Renal pelvis (tissue), 4 donors: ENCODE data around the gene SLC2A4RG. TPM values are rescaled to one million over a fixed set of nuclear protein-coding genes. Genes with fewer than 3 reads are reported as not detected.
"Not testable (repeated sequence)": the region's sequence is repeated elsewhere in the genome, so short reads cannot be mapped to it uniquely, and the experiment has no call there.

Experiments used
- DNase-seq: peaks from one replicate; pipeline ENCODE4 v3.0.0-alpha.2; 2013
- polyA plus RNA-seq, 3 donors: library from polyadenylated mRNA; unstranded; fragments of 120-200 nt; gene quantifications; one replicate each; pipeline ENCODE4 v1.2.1, GENCODE V29; 2013; ENCODE audit not compliant: insufficient read length in 3 of 3

The SLC2A4RG gene
- polyA plus RNA-seq, 3 donors = 107 to 147 (median 140) TPM

DNA sequence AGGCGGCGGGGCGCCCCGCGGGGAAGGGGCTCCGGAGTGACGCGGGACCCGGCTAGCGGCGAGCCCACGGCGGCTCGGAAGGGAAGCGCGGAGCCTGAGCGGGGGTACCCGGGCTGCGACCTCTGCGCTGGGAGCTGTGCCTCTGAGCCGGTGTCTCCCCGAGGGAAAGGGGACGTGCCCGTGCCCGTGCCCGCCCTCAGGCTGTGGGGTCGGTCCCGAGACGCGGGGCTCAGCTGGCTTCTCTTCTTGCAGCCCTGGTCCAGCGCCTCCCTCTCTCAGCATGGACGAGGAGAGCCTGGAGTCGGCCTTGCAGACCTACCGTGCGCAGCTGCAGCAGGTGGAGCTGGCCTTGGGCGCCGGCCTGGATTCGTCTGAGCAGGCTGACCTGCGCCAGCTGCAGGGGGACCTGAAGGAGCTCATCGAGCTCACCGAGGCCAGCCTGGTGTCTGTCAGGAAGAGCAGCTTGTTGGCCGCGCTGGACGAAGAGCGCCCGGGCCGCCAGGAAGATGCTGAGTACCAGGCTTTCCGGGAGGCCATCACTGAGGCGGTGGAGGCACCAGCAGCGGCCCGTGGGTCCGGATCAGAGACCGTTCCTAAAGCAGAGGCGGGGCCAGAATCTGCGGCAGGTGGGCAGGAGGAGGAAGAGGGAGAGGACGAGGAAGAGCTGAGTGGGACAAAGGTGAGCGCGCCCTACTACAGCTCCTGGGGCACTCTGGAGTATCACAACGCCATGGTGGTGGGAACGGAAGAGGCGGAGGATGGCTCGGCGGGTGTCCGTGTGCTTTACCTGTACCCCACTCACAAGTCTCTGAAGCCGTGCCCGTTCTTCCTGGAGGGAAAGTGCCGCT lies 31.1 kb upstream of the SLC2A4RG start:
- DNase-seq = no peak

DNA sequence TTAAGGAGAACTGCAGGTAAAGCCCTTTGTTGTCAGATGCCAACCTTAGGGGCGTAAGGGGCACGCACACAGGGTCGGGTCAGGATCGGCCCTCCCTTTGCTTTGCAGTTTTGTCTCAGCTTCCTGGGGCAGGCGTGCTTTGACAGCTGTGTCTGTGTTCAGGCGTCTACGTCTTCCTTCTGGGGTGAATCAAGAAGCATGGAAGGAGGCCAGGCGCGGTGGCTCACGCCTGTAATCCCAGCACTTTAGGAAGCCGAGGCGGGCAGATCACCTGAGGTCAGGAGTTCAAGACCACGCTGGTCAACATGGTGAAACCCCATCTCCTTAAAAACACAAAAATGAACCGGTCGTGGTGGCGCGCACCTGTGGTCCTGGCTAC lies 30.4 kb upstream of the SLC2A4RG start:
- no peak for DNase-seq

DNA sequence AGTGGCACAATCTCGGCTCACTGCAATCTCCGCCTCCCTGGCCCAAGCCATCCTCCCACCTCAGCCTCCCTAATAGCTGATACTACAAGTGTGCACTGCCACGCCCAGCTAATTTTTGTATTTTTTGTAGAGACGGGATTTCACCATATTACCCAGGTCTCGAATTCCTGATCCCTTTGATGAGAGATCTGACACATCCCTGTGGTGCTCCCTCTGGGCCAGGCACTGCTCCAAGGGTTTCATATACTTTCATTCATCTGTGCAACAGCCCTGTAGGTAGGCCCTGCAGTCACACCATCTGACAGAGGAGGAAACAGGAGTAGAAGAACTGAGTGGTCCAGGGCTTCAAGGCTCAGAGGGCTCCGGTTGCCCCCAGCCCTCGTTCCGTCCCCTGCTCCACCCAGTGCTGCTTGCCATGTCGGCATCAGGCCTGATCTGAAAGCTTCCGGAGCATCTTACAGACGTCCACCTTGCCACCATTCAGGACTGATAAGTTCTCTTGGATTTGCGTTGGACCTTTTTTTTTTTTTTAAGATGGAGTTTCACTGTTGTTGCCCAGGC lies 28.4 kb upstream of the SLC2A4RG start:
- DNase-seq = no peak

DNA sequence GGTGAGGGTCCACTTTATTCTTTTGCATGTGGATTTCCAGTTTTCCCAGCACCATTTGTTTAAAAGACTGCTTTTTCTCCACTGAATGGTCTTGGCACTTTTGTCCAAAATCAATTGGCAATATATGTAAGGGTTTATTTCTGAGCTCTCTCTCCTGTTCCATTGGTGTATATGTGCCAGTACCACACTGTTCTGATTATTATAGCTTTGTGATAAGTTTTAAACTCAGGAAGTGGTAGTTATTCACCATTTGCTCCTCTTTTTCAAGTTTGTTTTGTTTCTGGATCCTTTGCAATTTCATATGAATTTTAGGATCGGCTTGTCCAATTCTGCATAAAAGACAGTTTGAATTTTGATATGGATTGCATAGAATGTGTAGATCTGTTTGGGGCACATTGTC lies 27.4 kb upstream of the SLC2A4RG start:
- no peak for DNase-seq

DNA sequence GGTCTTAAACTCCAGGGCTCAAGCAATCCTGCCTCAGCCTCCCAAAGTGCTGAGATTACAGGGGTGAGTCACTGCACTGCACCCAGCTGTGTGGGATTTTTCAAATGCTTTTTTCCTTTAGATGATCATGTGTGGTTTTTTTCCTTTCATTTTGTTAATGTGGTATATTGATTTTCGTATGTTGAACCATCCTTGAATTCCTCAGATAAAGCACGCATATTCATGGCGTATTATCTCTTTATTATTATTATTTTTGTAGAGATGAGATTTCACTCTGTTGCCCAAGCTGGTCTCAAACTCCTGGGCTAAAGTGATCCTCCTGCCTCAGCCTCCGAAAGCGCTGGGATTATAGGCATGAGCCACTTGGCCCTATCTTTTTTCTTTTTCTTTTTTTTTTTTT lies 24.7 kb upstream of the SLC2A4RG start:
- no peak for DNase-seq

DNA sequence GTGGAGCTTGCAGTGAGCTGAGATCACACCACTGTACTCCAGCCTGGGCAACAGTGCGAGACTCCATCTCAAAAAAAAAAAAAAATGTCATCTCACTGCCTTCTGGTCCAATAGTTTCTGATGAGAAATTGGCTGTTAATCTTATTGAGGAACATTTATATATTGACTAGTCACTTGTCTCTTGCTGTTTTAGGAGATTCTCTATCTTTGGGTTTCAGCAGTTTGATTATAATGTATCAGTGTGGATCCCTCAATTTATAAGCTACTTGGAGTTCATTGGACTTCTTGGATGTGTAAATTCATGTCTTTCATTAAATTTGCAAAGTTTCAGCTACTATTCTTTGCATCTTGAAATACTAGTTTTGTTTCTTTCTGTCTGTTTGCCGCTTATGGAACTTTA lies 20.6 kb upstream of the SLC2A4RG start:
- DNase-seq = no peak

DNA sequence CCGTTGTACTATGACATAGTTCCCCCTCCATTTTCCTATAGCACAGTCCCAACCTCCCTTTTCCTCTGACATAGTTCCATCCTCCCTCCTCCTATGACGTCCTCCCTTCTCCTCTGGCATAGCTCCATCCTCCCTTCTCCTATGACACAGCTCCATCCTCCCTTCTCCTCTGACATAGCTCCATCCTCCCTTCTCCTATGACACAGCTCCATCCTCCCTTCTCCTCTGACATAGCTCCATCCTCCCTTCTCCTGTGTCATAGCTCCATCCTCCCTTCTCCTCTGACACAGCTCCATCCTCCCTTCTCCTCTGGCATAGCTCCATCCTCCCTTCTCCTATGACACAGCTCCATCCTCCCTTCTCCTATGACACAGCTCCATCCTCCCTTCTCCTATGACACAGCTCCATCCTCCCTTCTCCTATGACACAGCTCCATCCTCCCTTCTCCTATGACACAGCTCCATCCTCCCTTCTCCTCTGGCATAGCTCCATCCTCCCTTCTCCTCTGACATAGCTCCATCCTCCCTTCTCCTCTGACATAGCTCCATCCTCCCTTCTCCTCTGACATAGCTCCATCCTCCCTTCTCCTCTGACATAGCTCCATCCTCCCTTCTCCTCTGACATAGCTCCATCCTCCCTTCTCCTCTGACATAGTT lies 16.5 kb upstream of the SLC2A4RG start:
- not testable (repeated sequence) for DNase-seq

DNA sequence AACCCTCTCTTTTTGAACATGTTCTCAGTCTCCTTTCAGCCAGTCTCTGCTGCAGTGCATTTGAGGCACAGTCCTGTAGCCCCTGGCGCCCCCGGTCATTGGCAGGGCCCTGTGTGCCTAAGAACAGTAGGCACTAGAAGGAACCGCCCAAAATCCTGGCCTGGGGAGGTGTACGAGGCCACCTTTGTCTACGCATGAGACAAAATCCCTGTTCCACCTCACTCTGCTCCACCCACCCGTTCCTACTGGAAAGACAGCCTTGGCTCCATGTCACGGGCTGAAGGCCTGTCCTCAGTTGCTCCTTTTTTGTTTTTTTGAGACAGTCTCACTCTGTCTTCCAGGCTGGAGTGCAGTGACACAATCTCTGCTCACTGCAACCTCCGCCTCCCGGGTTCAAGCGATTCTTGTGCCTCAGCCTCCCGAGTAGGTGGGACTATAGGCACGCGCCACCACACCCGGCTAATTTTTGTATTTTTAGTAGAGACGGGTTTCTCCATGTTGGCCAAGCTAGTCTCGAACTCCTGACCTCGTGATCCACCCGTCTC lies 9.3 kb upstream of the SLC2A4RG start:
- not testable (repeated sequence) for DNase-seq

DNA sequence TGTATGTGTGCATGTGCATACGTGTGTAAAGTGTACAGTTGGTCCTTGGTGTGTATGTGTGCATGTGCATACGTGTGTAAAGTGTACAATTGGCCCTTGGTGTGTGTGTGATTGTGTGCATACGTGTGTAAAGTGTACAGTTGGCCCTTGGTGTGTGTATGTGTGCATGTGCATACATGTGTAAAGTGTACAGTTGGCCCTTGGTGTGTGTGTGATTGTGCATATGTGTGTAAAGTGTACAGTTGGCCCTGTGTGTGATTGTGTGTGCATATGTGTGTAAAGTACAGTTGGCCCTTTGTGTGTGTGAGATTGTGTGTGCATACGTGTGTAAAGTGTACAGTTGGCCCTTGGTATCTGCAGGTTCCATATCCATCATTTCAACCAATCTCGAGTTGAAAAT lies 8.2 kb upstream of the SLC2A4RG start:
- DNase-seq = no peak

DNA sequence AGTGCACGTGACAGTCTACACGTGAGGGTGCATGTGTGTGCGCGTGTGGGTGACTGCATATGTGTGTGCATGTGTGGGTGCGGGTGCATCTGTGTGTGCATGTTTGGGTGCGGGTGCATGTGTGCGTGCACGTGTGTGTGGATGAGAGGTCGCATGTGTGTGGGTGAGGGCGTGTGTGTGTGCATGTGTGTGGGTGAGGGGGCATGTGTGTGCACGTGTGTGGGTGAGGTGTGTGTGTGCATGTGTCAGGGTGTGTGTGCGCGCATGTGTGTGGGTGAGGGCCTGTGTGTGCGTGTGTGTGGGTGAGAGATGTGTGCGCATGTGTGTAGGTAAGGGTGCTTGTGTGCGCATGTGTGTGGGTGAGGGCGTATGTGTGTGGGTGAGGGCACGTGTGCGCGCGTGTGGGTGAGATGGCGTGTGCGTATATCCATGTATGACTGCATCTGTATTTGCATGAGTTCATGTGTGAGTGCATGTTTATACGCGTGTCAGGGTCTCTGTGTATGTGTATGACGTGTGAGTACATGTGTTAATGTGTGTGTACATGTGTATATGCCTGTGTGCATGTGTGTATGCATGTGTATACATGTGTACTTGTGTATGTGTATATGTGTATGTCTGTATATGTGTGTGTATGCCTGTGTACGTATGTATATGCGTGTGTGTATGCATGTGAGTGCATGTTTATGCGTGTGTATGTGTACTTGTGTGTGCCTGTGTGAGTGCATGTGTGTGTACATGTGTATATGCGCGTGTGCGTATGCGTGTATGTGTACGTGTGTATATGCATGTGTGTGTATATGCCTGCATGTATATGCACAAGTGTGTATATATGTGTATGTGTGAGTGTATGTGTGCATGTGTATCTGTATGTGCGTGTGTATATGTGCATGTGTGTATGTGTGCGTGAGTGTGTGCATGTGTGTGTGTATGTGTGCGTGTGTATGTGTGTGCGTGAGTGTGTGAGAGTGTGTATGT lies 7.2 kb upstream of the SLC2A4RG start:
- no peak for DNase-seq

DNA sequence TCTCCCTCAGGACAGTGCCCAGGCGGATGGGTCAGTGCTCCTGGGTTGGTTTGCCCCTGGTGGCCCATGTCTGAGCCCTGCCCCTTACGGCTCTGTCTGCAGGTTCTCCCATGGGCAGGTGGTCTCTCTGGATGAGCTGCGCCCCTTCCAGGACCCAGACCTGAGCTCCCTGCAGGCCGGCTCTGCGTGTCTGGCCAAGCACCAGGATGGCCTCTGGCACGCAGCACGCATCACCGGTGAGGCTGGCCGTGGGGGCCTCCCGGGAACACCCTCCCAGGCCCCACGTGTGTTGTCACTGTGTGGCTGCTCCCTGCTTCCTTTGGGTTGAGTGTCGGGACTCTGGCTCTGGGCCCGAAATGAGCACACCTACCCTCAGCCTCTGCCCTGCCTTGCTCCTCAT lies 6.5 kb upstream of the SLC2A4RG start:
- DNase-seq = no peak

DNA sequence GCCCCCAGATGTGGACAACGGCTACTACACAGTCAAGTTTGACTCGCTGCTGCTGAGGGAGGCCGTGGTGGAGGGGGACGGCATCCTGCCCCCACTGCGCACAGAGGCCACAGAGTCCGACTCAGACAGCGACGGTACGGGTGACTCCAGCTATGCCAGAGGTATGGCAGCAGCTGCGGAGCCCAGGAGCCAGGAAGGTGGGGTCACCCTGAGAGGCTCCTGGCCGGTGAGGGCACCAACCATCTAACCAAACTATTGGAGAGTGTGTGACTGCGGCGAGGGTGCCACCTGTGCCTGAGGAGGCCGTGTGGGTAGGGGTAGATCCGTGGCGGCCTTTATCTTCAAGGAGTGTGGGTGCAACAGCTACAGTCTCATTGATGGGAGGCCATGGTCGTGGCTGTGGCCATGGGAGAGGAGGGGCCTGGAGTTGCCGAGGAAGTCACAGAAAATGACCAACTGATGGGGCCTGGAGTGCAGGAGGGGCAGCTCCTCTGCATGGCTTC lies 5.9 kb upstream of the SLC2A4RG start:
- DNase-seq = no peak

DNA sequence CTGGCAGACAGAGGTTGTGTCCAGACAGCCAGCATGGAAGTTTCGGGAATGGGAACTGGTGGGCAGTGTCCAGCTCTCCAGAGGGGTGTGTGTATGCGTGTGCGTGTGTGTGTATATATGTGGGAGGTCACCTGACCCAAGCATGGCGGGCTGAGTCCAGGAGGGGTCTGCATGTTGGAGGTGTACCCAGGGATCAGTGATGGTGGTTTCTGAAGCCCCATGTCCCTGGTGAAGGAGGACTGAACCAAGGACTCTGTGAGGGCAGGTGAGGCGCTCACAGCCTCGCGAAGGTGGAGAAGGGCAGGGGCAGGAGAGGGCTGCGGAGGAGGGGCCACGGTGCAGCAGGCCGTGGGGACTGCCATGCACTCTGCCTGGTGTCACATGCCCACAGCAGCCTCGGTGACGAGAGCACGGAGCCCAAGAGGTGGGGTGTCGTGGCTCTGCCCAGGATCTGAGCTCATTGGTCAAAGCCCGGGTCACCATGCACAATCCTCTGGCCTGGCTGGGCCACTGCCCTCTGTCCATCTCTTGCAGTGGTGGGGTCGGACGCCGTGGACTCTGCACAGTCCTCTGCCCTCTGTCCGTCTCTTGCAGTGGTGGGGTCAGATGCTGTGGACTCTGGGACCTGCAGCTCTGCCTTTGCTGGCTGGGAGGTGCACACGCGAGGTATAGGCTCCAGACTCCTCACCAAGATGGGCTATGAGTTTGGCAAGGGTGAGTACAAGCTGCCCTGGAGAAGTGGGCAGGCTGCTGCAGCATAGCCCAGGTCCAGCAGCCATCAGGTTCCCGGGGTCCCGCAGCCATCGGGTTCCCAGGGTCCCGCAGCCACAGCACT lies 5.2 kb upstream of the SLC2A4RG start:
- no peak for DNase-seq

DNA sequence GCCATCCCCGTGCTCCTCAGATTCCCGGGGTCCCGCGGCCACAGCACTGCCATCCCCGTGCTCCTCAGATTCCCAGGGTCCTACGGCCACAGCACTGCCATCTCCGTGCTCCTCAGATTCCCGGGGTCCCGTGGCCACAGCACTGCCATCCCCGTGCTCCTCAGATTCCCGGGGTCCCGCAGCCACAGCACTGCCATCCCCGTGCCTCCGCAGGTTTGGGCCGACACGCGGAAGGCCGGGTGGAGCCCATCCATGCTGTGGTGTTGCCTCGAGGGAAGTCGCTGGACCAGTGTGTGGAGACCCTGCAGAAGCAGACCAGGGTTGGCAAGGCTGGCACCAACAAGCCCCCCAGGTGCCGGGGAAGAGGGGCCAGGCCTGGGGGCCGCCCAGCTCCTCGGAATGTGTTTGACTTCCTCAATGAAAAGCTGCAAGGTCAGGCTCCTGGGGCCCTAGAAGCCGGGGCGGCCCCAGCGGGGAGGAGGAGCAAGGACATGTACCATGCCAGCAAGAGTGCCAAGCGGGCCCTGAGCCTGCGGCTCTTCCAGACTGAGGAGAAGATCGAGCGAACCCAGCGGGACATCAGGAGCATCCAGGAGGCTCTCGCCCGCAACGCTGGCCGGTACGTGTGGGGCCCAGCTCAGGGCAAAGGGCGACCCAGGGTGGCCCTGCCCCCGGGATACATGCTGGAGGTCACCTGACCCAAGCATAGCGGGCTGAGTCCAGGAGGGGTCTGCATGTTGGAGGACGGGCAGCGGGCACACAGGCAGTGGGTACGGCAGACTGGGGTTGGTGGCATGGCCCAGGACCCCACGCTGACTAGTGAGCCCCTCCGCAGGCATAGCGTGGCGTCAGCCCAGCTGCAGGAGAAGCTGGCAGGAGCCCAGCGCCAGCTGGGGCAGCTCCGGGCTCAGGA lies 4.4 kb upstream of the SLC2A4RG start:
- no peak for DNase-seq

DNA sequence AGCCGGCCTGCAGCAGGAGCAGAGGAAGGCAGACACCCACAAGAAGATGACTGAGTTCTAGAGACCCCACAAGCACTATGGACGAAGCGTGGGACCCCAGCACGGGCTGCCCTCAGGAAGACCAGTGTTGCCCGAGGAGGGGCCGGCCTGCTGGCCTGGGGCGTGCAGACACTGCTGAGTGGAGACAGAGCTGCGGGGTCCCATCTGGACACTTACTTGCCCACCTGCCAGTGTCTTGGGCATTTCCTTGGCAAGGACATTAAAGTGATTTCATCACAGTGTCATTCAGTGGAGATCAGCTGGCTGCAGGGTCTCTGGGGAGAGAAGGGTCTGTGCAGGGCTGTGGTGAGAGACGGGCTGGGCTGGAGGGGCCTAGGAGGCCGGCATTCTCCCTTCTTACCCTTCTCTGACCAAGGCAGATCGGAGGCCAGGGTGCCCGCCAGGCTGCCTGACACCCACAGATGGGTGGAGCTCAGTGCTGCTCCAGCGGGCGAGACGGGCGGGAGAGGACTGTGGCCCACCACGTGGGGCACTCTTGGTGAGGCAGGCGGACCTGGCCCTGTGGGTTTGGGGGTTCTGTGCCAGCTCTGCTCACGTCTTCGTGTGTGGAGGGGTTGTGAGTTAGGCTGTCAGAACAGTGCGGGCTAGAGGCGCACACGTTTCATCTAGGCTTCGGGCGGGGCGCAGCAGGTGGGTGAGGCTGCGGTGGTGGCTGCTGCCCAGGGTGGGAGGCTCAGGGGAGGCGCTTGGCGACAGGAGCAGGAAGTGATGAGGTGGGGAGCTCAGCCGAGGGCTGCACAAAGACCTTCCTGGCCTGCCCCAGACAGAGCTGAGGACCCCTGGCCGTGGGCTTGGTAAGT lies 3.5 kb upstream of the SLC2A4RG start, which contains the start of gene LIME1:
Gene LIME1, plus strand, starts transcription at position 806 of the 860 bp plus-strand sequence. CDS start 886 bp downstream, outside the sequence.
- no peak for DNase-seq

DNA sequence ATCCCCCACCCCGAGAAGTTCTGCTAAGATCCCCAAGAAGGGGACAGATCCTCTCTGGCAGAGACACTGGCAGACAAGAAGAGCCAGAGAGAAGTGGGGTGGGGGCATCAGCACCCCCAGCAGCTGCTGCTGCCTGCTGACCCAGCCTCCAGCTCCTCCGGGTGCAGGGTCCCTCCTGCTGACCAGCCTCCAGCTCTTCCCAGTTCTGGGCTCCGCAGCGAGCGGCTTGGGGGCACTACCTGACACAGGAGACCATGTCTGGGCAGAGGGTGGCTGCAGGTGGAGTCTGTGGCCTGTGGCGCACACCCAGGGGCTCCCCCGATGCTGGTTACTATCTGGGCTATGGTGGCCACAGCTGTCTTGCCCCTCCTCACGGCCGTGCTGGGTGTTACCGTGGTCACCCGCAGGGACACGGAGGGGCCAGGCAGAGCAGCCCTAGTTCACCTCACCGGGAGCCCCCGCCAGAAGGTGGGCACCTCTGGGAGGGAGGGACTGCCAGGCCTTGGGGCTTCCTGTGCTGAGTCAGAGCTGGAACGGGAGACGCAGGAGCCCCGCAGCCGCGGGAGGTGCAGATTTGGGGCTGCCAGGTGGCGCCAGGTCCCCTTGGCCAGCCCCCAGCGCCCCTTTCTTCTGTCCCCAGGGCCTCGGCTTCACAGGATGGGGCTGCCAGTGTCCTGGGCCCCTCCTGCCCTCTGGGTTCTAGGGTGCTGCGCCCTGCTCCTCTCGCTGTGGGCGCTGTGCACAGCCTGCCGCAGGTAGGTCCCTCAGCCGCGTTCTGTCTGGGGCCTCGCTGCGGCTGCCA lies 2.5 kb upstream of the SLC2A4RG start:
- no peak for DNase-seq

DNA sequence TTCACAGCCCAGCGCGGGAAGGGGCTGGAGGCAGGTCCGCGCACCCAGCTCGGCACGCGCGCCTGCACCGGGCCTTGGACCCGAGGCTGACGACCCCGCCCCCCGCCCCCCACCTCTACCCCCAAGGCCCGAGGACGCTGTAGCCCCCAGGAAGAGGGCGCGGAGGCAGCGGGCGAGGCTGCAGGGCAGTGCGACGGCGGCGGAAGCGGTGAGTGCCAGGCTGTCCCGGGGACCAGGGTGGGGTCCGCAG lies 2.0 kb upstream of the SLC2A4RG start:
- no peak for DNase-seq
